Effector memory CD8-positive, alpha-beta T cell (primary cell): ENCODE measurements around the gene DENND2A.

Source experiments
- ATAC-seq: fragments of 150-1000 bp; cut with Tn5 transposase; replicated peaks from 2 replicates; pipeline ENCODE4 v1.10.0; 2021; ENCODE audit warnings: mild to moderate bottlenecking, moderate library complexity
- DNase-seq, 3 experiments: peaks; one replicate each; pipeline ENCODE4 v3.0.0; 2021
- H3K27ac Mint-ChIP-seq, 2 donors: one replicate each; pipeline ENCODE4 v1.8.0; 2022; ENCODE audit warnings: mild to moderate bottlenecking in 2 of 2, mixed read lengths in 2 of 2, moderate library complexity in 2 of 2
- H3K27me3 Mint-ChIP-seq, 2 donors: one replicate each; pipeline ENCODE4 v1.8.0; 2022; ENCODE audit warnings: mixed read lengths in 2 of 2
- H3K36me3 Mint-ChIP-seq: one replicate; pipeline ENCODE4 v1.8.0; 2022; ENCODE audit warnings: mild to moderate bottlenecking, moderate library complexity, mixed read lengths; ENCODE audit not compliant: insufficient read depth
- H3K4me1 Mint-ChIP-seq, 2 donors: one replicate each; pipeline ENCODE4 v1.8.0; 2022; ENCODE audit warnings: low read depth in 2 of 2, mixed read lengths in 2 of 2
- H3K4me3 Mint-ChIP-seq, 2 donors: one replicate each; pipeline ENCODE4 v1.8.0; 2022; ENCODE audit warnings: mild to moderate bottlenecking in 2 of 2, mixed read lengths in 2 of 2, moderate library complexity in 2 of 2
- H3K9me3 Mint-ChIP-seq, 2 donors: one replicate each; pipeline ENCODE4 v1.8.0; 2022; ENCODE audit warnings: mixed read lengths in 2 of 2

Gene DENND2A

GRCh38 chr7:140485500-140486265, 154.9 kb downstream of the DENND2A start:
- H3K27ac Mint-ChIP-seq: peak overlapping the region in 1 of 2 donors; percentile 33
- H3K9me3 Mint-ChIP-seq: no peaks in the 10 kb centered on the region
- DNase-seq (no peak), ATAC-seq (no peak)
- H3K27me3 Mint-ChIP-seq: no peaks in the 10 kb centered on the region
- no peak overlapping the region for H3K4me3 Mint-ChIP-seq
- peaks cover 3% of the 10 kb centered on the region for H3K36me3 Mint-ChIP-seq
- H3K4me1 Mint-ChIP-seq: no peaks in the 10 kb centered on the region

DNA sequence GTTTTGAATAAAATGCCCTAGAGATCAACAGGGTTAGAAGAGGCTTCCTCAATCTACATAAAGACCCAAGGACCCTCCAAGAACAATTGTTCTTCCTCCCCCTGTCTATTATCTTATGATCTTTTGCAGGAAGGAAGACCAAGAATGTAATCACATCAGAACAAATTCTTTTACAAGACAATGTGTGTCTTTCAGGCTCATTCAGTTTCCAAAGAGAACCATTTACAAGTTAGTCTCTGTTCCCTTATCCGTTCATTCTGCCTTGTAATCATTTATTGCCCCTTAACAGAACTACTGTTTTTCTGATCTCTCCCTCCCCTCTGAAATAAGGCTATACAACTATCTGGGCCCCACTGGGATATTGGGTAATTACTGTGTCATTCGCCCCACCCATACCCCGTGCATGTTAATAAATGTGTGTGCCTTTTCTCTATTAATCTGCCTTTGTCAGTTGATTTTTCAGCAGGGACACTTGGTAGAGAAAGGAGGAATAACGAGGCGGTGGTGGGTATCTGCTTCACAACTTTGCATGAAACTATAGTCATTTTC, 155.6 kb downstream of the DENND2A start:
- no peak overlapping the region for H3K27ac Mint-ChIP-seq
- H3K36me3 Mint-ChIP-seq: peaks cover 3% of the 10 kb centered on the region
- ATAC-seq (no peak), DNase-seq (no peak)
- no peaks in the 10 kb centered on the region for H3K9me3 Mint-ChIP-seq
- H3K27me3 Mint-ChIP-seq: no peaks in the 10 kb centered on the region
- H3K4me1 Mint-ChIP-seq: no peaks in the 10 kb centered on the region
- no peak overlapping the region for H3K4me3 Mint-ChIP-seq

- no peaks in the 10 kb centered on the region for H3K27me3 Mint-ChIP-seq
Measured at GRCh38 chr7:140484479-140484878, 156.1 kb downstream of the DENND2A start.

GRCh38 chr7:140479739-140480084, 160.9 kb downstream of the DENND2A start:
- Mint-ChIP-seq H3K9me3 (no peaks in the 10 kb centered on the region), H3K27ac (peak overlapping the region; percentile 92 to 95), H3K4me1 (peaks cover 11 to 20% of the 10 kb centered on the region in 2 donors), H3K36me3 (peaks cover 20% of the 10 kb centered on the region), H3K4me3 (peak overlapping the region; percentile 94 to 96), H3K27me3 (no peaks in the 10 kb centered on the region)
- DNase-seq (no peak), ATAC-seq (no peak)

More at GRCh38 chr7:140484479-140484878, 156.1 kb downstream of the DENND2A start:
- no peak overlapping the region for H3K4me3 Mint-ChIP-seq
- H3K4me1 Mint-ChIP-seq: no peaks in the 10 kb centered on the region
- ATAC-seq (no peak), DNase-seq (no peak)
- H3K27ac Mint-ChIP-seq: no peak overlapping the region
- H3K36me3 Mint-ChIP-seq: peaks cover 3% of the 10 kb centered on the region
- H3K9me3 Mint-ChIP-seq: no peaks in the 10 kb centered on the region

DNA sequence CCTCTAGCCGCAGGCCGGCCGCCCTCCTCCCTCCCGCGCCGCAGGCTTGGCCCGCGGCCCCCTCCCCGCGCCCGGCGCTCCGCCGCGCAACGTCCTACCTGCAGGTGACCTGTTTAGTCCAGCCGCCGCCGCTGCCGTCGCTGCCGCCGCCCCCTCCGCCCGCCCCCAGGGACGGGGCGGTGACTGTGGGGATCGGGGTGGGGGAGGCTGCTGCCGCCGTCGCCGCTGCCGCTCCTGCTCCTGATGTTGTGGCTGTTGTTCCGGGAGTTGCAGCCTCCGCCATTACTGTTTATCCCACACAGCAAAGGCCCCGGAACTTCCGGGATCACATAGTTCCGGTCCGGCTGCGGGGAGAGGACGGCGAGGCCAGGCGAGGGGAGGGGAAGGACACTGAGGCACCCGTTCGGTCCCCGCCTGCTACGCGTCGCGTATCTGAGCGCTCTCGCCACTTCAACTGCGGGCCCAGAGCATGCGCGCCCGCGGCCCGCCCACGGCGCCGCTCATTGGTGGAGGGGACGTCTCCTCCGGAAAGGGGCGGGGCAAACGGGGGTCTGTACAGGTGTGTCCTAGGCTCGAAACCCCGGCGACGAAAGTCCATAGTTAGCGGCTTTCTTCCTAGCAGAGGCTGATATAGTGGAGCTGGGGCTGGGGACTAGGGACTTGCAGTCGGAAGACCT, 161.4 kb downstream of the DENND2A start, which contains the start of gene MKRN1:
MKRN1 (minus strand) TSS at position 444 of the 677 bp plus-strand sequence; CDS start at position 283, 161 bp downstream.
- Mint-ChIP-seq H3K27me3 (no peaks in the 10 kb centered on the region), H3K36me3 (peaks cover 20% of the 10 kb centered on the region), H3K9me3 (no peaks in the 10 kb centered on the region), H3K4me3 (peak within 1 kb of the TSS; percentile 94 to 96), H3K27ac (peak within 1 kb of the TSS; percentile 92 to 95), H3K4me1 (peaks cover 11 to 20% of the 10 kb centered on the region in 2 donors)
- DNase-seq: peak; percentile 83 to 85 (median 83)
- ATAC-seq: peak; percentile 84

DNA sequence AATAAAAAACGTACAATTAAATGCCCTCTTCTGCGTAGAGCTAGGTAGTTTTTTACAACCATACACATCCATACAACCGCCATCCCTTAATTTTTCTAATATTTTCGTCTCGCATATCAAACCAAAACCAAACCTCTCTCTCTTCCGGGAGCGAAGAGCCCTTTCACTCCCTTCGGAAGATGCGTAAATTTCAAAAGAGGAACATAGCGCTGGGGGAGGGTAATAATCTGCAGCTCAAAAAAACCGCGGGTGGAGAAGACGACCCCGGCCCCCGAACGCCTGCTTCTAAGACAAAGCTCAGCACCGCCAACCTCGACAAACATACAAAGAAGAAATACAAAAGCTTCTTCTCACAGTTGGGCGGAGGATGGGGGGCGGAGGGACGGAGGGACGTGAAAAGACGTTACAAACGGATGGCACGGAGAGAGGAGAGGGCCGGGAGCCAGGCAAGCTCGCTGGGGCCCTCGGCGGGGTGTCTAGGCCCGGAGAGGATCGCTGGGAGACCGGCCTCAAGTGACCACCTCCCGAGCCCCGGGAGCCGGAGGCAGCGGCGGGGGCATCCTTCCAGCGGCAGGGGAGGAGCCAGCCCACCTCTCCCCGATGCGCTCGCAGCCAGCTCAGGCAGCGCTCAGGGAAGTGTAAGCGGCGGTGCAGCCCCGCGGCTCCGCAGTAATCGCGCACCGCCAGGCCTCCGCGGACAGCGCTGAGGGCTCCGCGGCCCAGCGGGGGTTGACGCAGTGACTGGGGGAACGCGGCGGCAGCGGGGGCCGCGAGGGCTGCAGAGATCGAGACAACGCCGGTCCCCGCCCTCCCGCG, 162.2 kb downstream of the DENND2A start:
- DNase-seq (peak in 2 of 3 experiments; percentile 3 to 42), ATAC-seq (peak; percentile 46)
- peaks cover 23% of the 10 kb centered on the region for H3K36me3 Mint-ChIP-seq
- H3K4me3 Mint-ChIP-seq: peak overlapping the region; percentile 94 to 96
- no peaks in the 10 kb centered on the region for H3K27me3 Mint-ChIP-seq
- H3K9me3 Mint-ChIP-seq: no peaks in the 10 kb centered on the region
- peak overlapping the region; percentile 92 to 95 for H3K27ac Mint-ChIP-seq
- peaks cover 15 to 20% of the 10 kb centered on the region in 2 donors for H3K4me1 Mint-ChIP-seq

- no peak for ATAC-seq
- Mint-ChIP-seq H3K4me3 (peak overlapping the region; percentile 94 to 96), H3K27me3 (no peaks in the 10 kb centered on the region), H3K4me1 (peaks cover 21 to 27% of the 10 kb centered on the region in 2 donors), H3K36me3 (peaks cover 35% of the 10 kb centered on the region), H3K27ac (peak overlapping the region; percentile 82 to 95), H3K9me3 (no peaks in the 10 kb centered on the region)
- DNase-seq: no peak
Measured at GRCh38 chr7:140476698-140477261, 163.8 kb downstream of the DENND2A start.

GRCh38 chr7:140475747-140476333, 164.8 kb downstream of the DENND2A start:
- H3K36me3 Mint-ChIP-seq: peaks cover 44% of the 10 kb centered on the region
- H3K4me3 Mint-ChIP-seq: peak overlapping the region; percentile 75 to 96
- ATAC-seq: no peak
- H3K4me1 Mint-ChIP-seq: peaks cover 22 to 31% of the 10 kb centered on the region in 2 donors
- DNase-seq: peak; percentile 46 to 61 (median 53)
- H3K9me3 Mint-ChIP-seq: no peaks in the 10 kb centered on the region
- no peaks in the 10 kb centered on the region for H3K27me3 Mint-ChIP-seq
- peak overlapping the region; percentile 54 to 62 for H3K27ac Mint-ChIP-seq
